Activated B cell treated with CpG ODN at 0.5 μM for 24 hours (primary cell): ENCODE results near the gene CDH16. TPM values are rescaled to one million over a fixed set of nuclear protein-coding genes. Genes with fewer than 3 reads are reported as not detected.

Experiments used
- ATAC-seq: fragments of 200-7000 bp; cut with Tn5 transposase; one replicate; pipeline ENCODE4 v1.10.0; 2021; ENCODE audit warnings: low read depth, mild to moderate bottlenecking, moderate library complexity
- CTCF ChIA-PET: fragments of 350-600 bp; sonication (Branson Sonifier 250); formaldehyde crosslinking; loops from one replicate; lab custom pipeline; 2021; ENCODE audit warnings: antibody characterized with exemption; lab: Charles Lee
- POLR2A ChIA-PET: fragments of 350-600 bp; sonication (Branson Sonifier 250); formaldehyde crosslinking; loops from one replicate; lab custom pipeline; 2021; ENCODE audit warnings: antibody characterized with exemption; lab: Charles Lee
- DNase-seq: peaks from one replicate; pipeline ENCODE4 v3.0.0; 2022
- H3K27ac Mint-ChIP-seq: one replicate; pipeline ENCODE4 v1.8.0; 2020; ENCODE audit warnings: mixed read lengths
- H3K27me3 Mint-ChIP-seq: one replicate; pipeline ENCODE4 v1.8.0; 2021; ENCODE audit warnings: mixed read lengths
- H3K36me3 Mint-ChIP-seq: one replicate; pipeline ENCODE4 v1.8.0; 2021; ENCODE audit warnings: low read depth, mixed read lengths
- H3K4me1 Mint-ChIP-seq: one replicate; pipeline ENCODE4 v1.8.0; 2021; ENCODE audit warnings: mixed read lengths
- H3K4me3 Mint-ChIP-seq: one replicate; pipeline ENCODE4 v1.8.0; 2020; ENCODE audit warnings: mild to moderate bottlenecking, mixed read lengths
- H3K9me3 Mint-ChIP-seq: one replicate; pipeline ENCODE4 v1.8.0; 2020; ENCODE audit warnings: mixed read lengths
- intact Hi-C: fragments of 100-400 bp; cut with micrococcal nuclease; formaldehyde crosslinking; loops from one replicate; pipeline ENCODE4 v1.15.1; 2024
- total RNA-seq: library from RNA; stranded (reverse); gene quantifications from 2 replicates; pipeline ENCODE4 v1.2.3, GENCODE V29; 2022
- TF ChIP-seq, protein P1 (sequence below): fragments of 200-600 bp; IDR thresholded peaks from one replicate; pipeline ENCODE4 v1.8.0; 2022; ENCODE audit warnings: antibody characterized with exemption, mild to moderate bottlenecking

Gene CDH16
- total RNA-seq, 1 donor from 2014 or later, result not detected

DNA sequence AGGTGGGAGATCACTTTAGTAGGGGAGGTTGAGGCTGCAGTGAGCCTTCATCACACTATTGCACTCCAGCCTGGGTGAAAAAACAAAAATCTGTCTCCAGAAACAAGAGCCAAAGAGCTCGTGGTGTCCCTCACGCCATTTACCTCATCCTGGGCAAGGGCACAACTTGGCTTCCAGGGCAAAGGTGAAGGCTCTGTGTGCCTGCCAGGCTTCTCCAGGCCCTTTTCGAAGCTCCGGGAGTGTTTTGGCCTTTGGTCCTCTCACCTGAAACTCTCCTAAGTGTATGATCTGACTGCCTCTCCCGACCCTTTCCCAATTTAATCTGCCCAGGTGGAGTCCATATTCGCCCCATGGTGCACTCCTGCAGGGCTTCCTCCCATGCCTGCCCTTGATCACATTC lies 30.8 kb upstream of the CDH16 start:
- Mint-ChIP-seq H3K36me3 (no peaks in the 10 kb centered on the region), H3K4me1 (peaks cover 17% of the 10 kb centered on the region), H3K27me3 (peaks cover 24% of the 10 kb centered on the region), H3K9me3 (no peaks in the 10 kb centered on the region), H3K4me3 (peak overlapping the region; percentile 42), H3K27ac (no peak overlapping the region)
- ATAC-seq (no peak), DNase-seq (no peak)
- ChIA-PET POLR2A (interaction anchor here (0.6 kb wide), 1 partner anchor 1797 kb away, joined by 3 read pairs; no protein-coding TSS in a partner anchor), CTCF (interaction anchor here (1.1 kb wide), 1 partner anchor 206 kb away, joined by 4 read pairs; no protein-coding TSS in a partner anchor)
- intact Hi-C loops, result loop anchor here (5.0 kb wide), 1 partner anchor 67 kb away; the partner anchor contains the start of gene PDP2
- TF ChIP-seq, protein P1, sequence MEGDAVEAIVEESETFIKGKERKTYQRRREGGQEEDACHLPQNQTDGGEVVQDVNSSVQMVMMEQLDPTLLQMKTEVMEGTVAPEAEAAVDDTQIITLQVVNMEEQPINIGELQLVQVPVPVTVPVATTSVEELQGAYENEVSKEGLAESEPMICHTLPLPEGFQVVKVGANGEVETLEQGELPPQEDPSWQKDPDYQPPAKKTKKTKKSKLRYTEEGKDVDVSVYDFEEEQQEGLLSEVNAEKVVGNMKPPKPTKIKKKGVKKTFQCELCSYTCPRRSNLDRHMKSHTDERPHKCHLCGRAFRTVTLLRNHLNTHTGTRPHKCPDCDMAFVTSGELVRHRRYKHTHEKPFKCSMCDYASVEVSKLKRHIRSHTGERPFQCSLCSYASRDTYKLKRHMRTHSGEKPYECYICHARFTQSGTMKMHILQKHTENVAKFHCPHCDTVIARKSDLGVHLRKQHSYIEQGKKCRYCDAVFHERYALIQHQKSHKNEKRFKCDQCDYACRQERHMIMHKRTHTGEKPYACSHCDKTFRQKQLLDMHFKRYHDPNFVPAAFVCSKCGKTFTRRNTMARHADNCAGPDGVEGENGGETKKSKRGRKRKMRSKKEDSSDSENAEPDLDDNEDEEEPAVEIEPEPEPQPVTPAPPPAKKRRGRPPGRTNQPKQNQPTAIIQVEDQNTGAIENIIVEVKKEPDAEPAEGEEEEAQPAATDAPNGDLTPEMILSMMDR, result no peak

DNA sequence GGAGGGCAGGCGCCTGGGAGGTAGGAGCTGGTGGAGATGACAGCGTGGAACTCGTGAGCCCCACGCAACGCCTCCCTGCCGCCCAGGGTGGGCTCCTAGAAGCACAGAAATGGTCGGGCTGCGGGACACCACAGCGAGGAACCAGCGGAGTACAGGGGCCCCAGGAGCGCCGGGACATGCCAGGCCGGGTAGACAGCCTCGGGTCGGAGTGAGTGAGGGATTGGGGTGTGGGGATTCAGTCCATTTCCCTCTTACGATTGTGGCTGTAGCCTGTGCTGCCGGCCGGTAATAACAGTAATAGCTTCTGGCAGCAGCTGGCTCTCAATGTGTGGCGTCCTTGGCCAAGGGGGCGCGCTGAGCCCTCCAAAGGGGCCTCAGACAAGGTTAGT lies 30.1 kb upstream of the CDH16 start:
- DNase-seq, result no peak
- peaks cover 22% of the 10 kb centered on the region for H3K27me3 Mint-ChIP-seq
- peaks cover 17% of the 10 kb centered on the region for H3K4me1 Mint-ChIP-seq
- TF ChIP-seq, protein P1, result no peak
- POLR2A ChIA-PET, result no interaction called here
- ATAC-seq, result no peak
- no peak overlapping the region for H3K27ac Mint-ChIP-seq
- H3K36me3 Mint-ChIP-seq, result peaks cover 3% of the 10 kb centered on the region
- intact Hi-C loops, result loop anchor here (5.0 kb wide), 1 partner anchor 67 kb away; the partner anchor contains the start of gene PDP2
- CTCF ChIA-PET, result interaction anchor here (1.1 kb wide), 1 partner anchor 206 kb away, joined by 4 read pairs; no protein-coding TSS in a partner anchor
- H3K4me3 Mint-ChIP-seq, result peak overlapping the region; percentile 79
- H3K9me3 Mint-ChIP-seq, result no peaks in the 10 kb centered on the region

DNA sequence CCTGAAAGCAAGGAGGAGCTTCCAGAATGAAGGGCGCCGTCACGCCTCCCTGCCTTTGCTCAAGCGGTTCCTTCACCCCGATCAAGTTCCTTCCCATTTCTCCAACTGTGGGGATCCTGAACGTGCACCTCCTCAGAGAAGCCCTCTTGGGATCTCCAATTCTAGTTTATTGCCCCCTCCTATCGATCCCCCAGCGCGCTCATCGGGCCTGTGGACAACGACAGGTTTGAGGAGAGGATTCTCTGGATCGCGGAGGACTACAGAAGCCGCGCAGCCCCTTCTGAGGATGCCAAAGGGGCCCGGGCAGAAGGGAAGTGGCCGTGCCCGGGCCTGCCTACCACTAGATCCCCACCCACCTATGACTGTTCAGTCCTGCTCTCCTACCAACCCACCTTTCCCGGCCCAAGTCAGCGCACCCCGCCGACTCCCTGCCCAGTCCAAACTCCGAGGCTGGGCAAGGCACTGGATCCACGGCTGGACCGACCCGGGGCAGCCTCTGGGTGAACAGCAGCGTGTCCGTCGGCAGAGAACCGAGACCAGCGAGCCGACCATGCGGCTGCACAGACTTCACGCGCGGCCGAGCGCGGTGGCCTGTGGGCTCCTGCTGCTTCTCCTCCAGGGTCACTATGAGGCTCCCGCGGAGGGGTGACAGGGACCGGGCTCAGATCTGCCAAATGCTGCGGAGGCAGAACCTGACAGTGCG lies 29.6 kb upstream of the CDH16 start:
- Mint-ChIP-seq H3K27ac (no peak overlapping the region), H3K9me3 (no peaks in the 10 kb centered on the region), H3K4me3 (peak overlapping the region; percentile 79), H3K27me3 (peaks cover 21% of the 10 kb centered on the region), H3K36me3 (peaks cover 7% of the 10 kb centered on the region), H3K4me1 (peaks cover 17% of the 10 kb centered on the region)
- DNase-seq (no peak), ATAC-seq (peak; percentile 5)
- intact Hi-C loops, result loop anchor here (5.0 kb wide), 1 partner anchor 66 kb away; the partner anchor contains the start of gene PDP2
- ChIA-PET POLR2A (no interaction called here), CTCF (no interaction called here)
- TF ChIP-seq, protein P1, result no peak

DNA sequence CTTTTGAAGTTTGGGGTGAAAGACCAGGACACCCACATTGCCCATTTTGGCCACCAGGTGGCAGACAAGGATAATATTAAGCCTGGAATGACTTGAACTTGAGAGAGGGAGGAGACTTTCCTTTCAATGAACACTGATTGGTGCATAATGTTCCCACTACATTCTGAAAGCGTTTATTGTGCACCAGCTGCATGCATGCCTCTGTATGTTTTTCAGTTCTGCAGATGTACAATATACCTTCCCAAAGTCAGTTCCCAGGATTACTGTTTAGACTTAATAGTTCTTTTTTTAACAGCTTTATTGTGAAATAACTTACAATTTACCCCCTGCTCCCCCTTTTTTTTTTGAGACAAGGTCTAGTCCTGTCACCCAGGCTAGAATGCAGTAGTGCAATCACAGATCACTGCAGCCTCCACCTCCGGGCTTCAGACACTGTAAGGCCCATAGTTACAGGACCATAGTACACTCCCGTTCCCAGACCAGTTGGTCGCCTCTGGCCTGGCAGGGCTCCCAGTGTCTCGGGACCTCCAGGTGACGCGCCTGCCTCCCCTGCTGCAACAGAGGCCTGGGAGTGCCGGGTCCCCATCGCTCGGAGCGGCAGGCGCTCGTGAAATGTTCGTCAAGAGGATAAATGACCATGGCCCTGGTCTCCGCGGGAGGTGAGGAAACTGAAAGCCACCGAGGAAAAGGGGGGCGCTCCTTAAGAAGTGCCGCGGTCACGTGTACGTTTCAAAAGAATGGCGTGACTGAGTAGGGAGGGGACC lies 28.8 kb upstream of the CDH16 start:
- ATAC-seq, result peak; percentile 93
- peak; percentile 61 for DNase-seq
- Mint-ChIP-seq H3K4me3 (peak overlapping the region; percentile 79), H3K36me3 (peaks cover 15% of the 10 kb centered on the region), H3K4me1 (peaks cover 17% of the 10 kb centered on the region), H3K9me3 (no peaks in the 10 kb centered on the region), H3K27ac (peak overlapping the region; percentile 24), H3K27me3 (peaks cover 21% of the 10 kb centered on the region)
- ChIA-PET CTCF (no interaction called here), POLR2A (interaction anchor here (0.6 to 0.7 kb wide), 2 partner anchors 395 to 620 kb away, joined by 3 to 4 read pairs; partner anchors contain the start of gene CKLF)
- intact Hi-C loops, result loop anchor here (1.0 to 5.0 kb wide), 2 partner anchors 65 to 208 kb away; partner anchors contain the start of gene PDP2
- TF ChIP-seq, protein P1, result peak; percentile 18

DNA sequence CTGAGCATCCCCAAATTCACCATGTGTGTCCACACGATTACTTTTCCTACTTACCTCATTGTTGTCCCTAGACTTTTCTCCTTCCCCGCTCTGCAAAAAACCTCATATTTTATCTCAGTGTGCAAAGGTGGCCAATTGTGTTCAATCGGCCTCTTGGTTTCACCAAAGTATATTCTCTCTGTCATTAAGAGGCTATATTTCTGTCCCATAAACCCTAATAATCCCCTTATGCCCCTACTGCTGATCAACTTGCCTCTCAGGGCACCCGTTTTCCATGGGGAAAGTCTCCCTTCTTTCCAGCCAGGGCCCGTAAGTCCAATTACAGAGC lies 28.3 kb upstream of the CDH16 start:
- peaks cover 19% of the 10 kb centered on the region for H3K27me3 Mint-ChIP-seq
- H3K9me3 Mint-ChIP-seq, result no peaks in the 10 kb centered on the region
- no peak overlapping the region for H3K27ac Mint-ChIP-seq
- ATAC-seq (no peak), DNase-seq (no peak)
- H3K4me3 Mint-ChIP-seq, result peak overlapping the region; percentile 79
- CTCF ChIA-PET, result no interaction called here
- H3K4me1 Mint-ChIP-seq, result peaks cover 17% of the 10 kb centered on the region
- POLR2A ChIA-PET, result interaction anchor here (0.6 to 0.7 kb wide), 2 partner anchors 395 to 621 kb away, joined by 3 to 4 read pairs; partner anchors contain the start of gene CKLF
- H3K36me3 Mint-ChIP-seq, result peaks cover 21% of the 10 kb centered on the region
- intact Hi-C loops, result loop anchor here (1.0 to 5.0 kb wide), 2 partner anchors 65 to 208 kb away; partner anchors contain the start of gene PDP2
- TF ChIP-seq, protein P1, result peak; percentile 51
